Measurements from ENCODE around the gene TENM4.

GRCh38 chr11:79333355-79333754 is 107.5 kb downstream of the TENM4 start:
- TF ChIP-seq, protein P1, sequence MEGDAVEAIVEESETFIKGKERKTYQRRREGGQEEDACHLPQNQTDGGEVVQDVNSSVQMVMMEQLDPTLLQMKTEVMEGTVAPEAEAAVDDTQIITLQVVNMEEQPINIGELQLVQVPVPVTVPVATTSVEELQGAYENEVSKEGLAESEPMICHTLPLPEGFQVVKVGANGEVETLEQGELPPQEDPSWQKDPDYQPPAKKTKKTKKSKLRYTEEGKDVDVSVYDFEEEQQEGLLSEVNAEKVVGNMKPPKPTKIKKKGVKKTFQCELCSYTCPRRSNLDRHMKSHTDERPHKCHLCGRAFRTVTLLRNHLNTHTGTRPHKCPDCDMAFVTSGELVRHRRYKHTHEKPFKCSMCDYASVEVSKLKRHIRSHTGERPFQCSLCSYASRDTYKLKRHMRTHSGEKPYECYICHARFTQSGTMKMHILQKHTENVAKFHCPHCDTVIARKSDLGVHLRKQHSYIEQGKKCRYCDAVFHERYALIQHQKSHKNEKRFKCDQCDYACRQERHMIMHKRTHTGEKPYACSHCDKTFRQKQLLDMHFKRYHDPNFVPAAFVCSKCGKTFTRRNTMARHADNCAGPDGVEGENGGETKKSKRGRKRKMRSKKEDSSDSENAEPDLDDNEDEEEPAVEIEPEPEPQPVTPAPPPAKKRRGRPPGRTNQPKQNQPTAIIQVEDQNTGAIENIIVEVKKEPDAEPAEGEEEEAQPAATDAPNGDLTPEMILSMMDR (IDR thresholded peaks at IDR 0.05), result no peak
- TF ChIP-seq POLR2A (IDR thresholded peaks at IDR 0.05), result no peak
